HepG2 (cell line): ENCODE data around the gene JPT1. TPM values are rescaled to one million over a fixed set of nuclear protein-coding genes. Genes with fewer than 3 reads are reported as not detected.
A peak's percentile ranks its signal among the peaks of the same experiment; 100 is the strongest.

ENCODE experiments used
- BHLHE40 ChIP-seq: IDR thresholded peaks from 2 replicates; pipeline ENCODE4 v1.6.1; 2011; ENCODE audit warnings: low read length, improper control_type of control experiment
- CHD2 ChIP-seq: IDR thresholded peaks from 2 replicates; pipeline ENCODE4 v1.6.1; 2011; ENCODE audit warnings: low read depth, low read length, improper control_type of control experiment
- GABPA ChIP-seq, 2 experiments: IDR thresholded peaks; 2 replicates each; pipeline ENCODE4 v1.6.1; 2011 to 2016; ENCODE audit warnings: low read depth in 2 of 2, low read length in 1 of 2, missing biosample characterization in 1 of 2, missing genetic modification characterization in 1 of 2
- HNRNPL ChIP-seq: fragments of 200-400 bp; formaldehyde crosslinking; IDR thresholded peaks from 2 replicates; pipeline ENCODE4 v1.6.1; 2017; ENCODE audit warnings: mild to moderate bottlenecking, low read depth, low read length
- MZF1 ChIP-seq: sonication (generic); formaldehyde crosslinking; IDR thresholded peaks from 2 replicates; pipeline ENCODE4 v1.8.1; 2023; ENCODE audit warnings: mild to moderate bottlenecking, missing genetic modification reagents, borderline replicate concordance
- NCOA5 ChIP-seq: sonication (generic); formaldehyde crosslinking; IDR thresholded peaks from 2 replicates; pipeline ENCODE4 v1.4.0; 2020; ENCODE audit warnings: missing genetic modification reagents
- NR2F1 ChIP-seq, 2 experiments: fragments of 450-650 bp in 1 of 2; formaldehyde crosslinking in 1 of 2; IDR thresholded peaks; 2 replicates each; pipeline versions ENCODE4 v1.5.0 to v1.6.1; 2016 to 2020; ENCODE audit warnings: mild to moderate bottlenecking in 1 of 2, missing compliant biosample characterization in 1 of 2, missing genetic modification reagents in 1 of 2, moderate library complexity in 1 of 2
- SMARCE1 ChIP-seq: fragments of 450-650 bp; IDR thresholded peaks from 2 replicates; pipeline ENCODE4 v1.6.1; 2017; ENCODE audit warnings: borderline replicate concordance
- SP2 ChIP-seq: sonication (generic); formaldehyde crosslinking; IDR thresholded peaks from 2 replicates; pipeline ENCODE4 v1.5.1; 2020; ENCODE audit warnings: mild to moderate bottlenecking, missing genetic modification reagents
- XRCC5 ChIP-seq: fragments of 200-400 bp; formaldehyde crosslinking; optimal IDR thresholded peaks from 2 replicates; pipeline ENCODE3; 2017; ENCODE audit warnings: mild to moderate bottlenecking, low read length
- ZNF143 ChIP-seq: sonication (generic); formaldehyde crosslinking; IDR thresholded peaks from 2 replicates; pipeline ENCODE4 v1.4.0; 2020; ENCODE audit warnings: missing genetic modification reagents
- ZNF260 ChIP-seq: sonication (generic); formaldehyde crosslinking; IDR thresholded peaks from 2 replicates; pipeline ENCODE4 v1.4.0; 2020; ENCODE audit warnings: missing genetic modification reagents, low read depth, mild to moderate bottlenecking, borderline replicate concordance
- ZNF337 ChIP-seq: sonication (generic); formaldehyde crosslinking; IDR thresholded peaks from 2 replicates; pipeline ENCODE4 v1.5.1; 2020; ENCODE audit warnings: missing genetic modification reagents, low read depth, mild to moderate bottlenecking, borderline replicate concordance
- ZNF543 ChIP-seq: sonication (generic); formaldehyde crosslinking; IDR thresholded peaks from 2 replicates; pipeline ENCODE4 v1.4.0; 2020; ENCODE audit warnings: mild to moderate bottlenecking, missing genetic modification reagents
- ZNF724P ChIP-seq: sonication (generic); formaldehyde crosslinking; IDR thresholded peaks from 2 replicates; pipeline ENCODE4 v1.8.0; 2022; ENCODE audit warnings: missing genetic modification reagents, borderline replicate concordance
- ZNF784 ChIP-seq: sonication (generic); formaldehyde crosslinking; IDR thresholded peaks from 2 replicates; pipeline ENCODE4 v1.5.1; 2020; ENCODE audit warnings: missing genetic modification reagents, mild to moderate bottlenecking, borderline replicate concordance
- ZNF790 ChIP-seq: sonication (generic); formaldehyde crosslinking; IDR thresholded peaks from 2 replicates; pipeline ENCODE4 v1.8.0; 2022; ENCODE audit warnings: missing genetic modification reagents, mild to moderate bottlenecking, borderline replicate concordance
- polyA plus RNA-seq, 8 experiments: library from polyadenylated mRNA; depleted of rRNA in 3 of 8; stranded (reverse) in 7 of 8; unstranded in 1 of 8; fragments of >200 nt; fragmentation: Illumina TruSeq in 4 of 8; extraction: Trizol in 4 of 8; gene quantifications; 2 replicates each; pipeline versions ENCODE4 v1.2.1 to v1.2.3, GENCODE V29; 2011 to 2016; ENCODE audit warnings: low read depth in 4 of 8, missing spikeins in 1 of 8, mixed read lengths in 1 of 8; ENCODE audit not compliant: insufficient read depth in 1 of 8
- total RNA-seq, 5 experiments: library from RNA; depleted of rRNA; stranded (reverse); fragments of >200 nt; fragmentation: Illumina TruSeq; extraction: Trizol; gene quantifications; 2 replicates each; pipeline ENCODE4 v1.2.3, GENCODE V29; 2016; ENCODE audit warnings: low read depth in 1 of 5
- TF ChIP-seq, protein P1 (sequence below): sonication (generic); formaldehyde crosslinking; IDR thresholded peaks from 2 replicates; pipeline ENCODE4 v1.4.0; 2020; ENCODE audit warnings: missing genetic modification reagents
- TF ChIP-seq, protein P2 (sequence below): sonication (generic); formaldehyde crosslinking; IDR thresholded peaks from 2 replicates; pipeline ENCODE4 v1.4.0; 2020; ENCODE audit warnings: mild to moderate bottlenecking, low read depth, missing genetic modification reagents
- TF ChIP-seq, protein P3 (sequence below): sonication (generic); formaldehyde crosslinking; conservative IDR thresholded peaks from 2 replicates; pipeline ENCODE4 v1.8.0; 2022; ENCODE audit warnings: mild to moderate bottlenecking, moderate library complexity, missing genetic modification reagents

Gene JPT1
- total and polyA plus RNA-seq, 2 of the 13 experiments (the other 11 are each of a cell fraction or from before 2014, with no cell fraction given), result 43.3 to 256 TPM

GRCh38 chr17:75130632-75131277, 23.6 kb downstream of the JPT1 start (continued):
- TF ChIP-seq, protein P1, sequence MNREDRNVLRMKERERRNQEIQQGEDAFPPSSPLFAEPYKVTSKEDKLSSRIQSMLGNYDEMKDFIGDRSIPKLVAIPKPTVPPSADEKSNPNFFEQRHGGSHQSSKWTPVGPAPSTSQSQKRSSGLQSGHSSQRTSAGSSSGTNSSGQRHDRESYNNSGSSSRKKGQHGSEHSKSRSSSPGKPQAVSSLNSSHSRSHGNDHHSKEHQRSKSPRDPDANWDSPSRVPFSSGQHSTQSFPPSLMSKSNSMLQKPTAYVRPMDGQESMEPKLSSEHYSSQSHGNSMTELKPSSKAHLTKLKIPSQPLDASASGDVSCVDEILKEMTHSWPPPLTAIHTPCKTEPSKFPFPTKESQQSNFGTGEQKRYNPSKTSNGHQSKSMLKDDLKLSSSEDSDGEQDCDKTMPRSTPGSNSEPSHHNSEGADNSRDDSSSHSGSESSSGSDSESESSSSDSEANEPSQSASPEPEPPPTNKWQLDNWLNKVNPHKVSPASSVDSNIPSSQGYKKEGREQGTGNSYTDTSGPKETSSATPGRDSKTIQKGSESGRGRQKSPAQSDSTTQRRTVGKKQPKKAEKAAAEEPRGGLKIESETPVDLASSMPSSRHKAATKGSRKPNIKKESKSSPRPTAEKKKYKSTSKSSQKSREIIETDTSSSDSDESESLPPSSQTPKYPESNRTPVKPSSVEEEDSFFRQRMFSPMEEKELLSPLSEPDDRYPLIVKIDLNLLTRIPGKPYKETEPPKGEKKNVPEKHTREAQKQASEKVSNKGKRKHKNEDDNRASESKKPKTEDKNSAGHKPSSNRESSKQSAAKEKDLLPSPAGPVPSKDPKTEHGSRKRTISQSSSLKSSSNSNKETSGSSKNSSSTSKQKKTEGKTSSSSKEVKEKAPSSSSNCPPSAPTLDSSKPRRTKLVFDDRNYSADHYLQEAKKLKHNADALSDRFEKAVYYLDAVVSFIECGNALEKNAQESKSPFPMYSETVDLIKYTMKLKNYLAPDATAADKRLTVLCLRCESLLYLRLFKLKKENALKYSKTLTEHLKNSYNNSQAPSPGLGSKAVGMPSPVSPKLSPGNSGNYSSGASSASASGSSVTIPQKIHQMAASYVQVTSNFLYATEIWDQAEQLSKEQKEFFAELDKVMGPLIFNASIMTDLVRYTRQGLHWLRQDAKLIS (CRISPR knock-in tag), result no peak
- TF ChIP-seq NCOA5 (CRISPR knock-in tag) (no peak), GABPA (IDR thresholded peaks at IDR 0.05; ENCODE audit: low read depth, low read length) (no peak), GABPA (CRISPR knock-in tag; IDR thresholded peaks at IDR 0.05; ENCODE audit: low read depth) (peak; percentile 58), MZF1 (no peak), HNRNPL (no peak), XRCC5 (peak; percentile 18), ZNF790 (no peak), ZNF337 (no peak), BHLHE40 (no peak), ZNF784 (no peak), NR2F1 (CRISPR knock-in tag; IDR thresholded peaks at IDR 0.05) (no peak), ZNF260 (no peak), SP2 (no peak), SMARCE1 (no peak), ZNF543 (CRISPR knock-in tag) (no peak), ZNF724P (CRISPR knock-in tag) (no peak), CHD2 (no peak), ZNF143 (CRISPR knock-in tag) (0 out of 2 replicates have a peak, but pooled peaks have one; percentile 4)
- TF ChIP-seq, protein P2, sequence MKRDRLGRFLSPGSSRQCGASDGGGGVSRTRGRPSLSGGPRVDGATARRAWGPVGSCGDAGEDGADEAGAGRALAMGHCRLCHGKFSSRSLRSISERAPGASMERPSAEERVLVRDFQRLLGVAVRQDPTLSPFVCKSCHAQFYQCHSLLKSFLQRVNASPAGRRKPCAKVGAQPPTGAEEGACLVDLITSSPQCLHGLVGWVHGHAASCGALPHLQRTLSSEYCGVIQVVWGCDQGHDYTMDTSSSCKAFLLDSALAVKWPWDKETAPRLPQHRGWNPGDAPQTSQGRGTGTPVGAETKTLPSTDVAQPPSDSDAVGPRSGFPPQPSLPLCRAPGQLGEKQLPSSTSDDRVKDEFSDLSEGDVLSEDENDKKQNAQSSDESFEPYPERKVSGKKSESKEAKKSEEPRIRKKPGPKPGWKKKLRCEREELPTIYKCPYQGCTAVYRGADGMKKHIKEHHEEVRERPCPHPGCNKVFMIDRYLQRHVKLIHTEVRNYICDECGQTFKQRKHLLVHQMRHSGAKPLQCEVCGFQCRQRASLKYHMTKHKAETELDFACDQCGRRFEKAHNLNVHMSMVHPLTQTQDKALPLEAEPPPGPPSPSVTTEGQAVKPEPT (CRISPR knock-in tag), result no peak
- TF ChIP-seq, protein P3, sequence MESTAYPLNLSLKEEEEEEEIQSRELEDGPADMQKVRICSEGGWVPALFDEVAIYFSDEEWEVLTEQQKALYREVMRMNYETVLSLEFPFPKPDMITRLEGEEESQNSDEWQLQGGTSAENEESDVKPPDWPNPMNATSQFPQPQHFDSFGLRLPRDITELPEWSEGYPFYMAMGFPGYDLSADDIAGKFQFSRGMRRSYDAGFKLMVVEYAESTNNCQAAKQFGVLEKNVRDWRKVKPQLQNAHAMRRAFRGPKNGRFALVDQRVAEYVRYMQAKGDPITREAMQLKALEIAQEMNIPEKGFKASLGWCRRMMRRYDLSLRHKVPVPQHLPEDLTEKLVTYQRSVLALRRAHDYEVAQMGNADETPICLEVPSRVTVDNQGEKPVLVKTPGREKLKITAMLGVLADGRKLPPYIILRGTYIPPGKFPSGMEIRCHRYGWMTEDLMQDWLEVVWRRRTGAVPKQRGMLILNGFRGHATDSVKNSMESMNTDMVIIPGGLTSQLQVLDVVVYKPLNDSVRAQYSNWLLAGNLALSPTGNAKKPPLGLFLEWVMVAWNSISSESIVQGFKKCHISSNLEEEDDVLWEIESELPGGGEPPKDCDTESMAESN, result no peak
